ENCODE measurements around the gene SYMPK. TPM values are rescaled to one million over a fixed set of nuclear protein-coding genes. Genes with fewer than 3 reads are reported as not detected.
"Not testable (repeated sequence)": the region's sequence is repeated elsewhere in the genome, so short reads cannot be mapped to it uniquely, and the experiment has no call there.

SYMPK gene
- total and polyA plus RNA-seq, 10 donors = 56.3 to 148 (median 75.9) TPM

GRCh38 chr19:45897261-45897812 is 34.4 kb upstream of the SYMPK start:
- intact Hi-C loops (cut with DNase I; ENCODE audit: low total_unique reads) = no loop called here
- TF ChIP-seq POLR2AphosphoS5 (IDR thresholded peaks at IDR 0.05) (no peak), POLR2A (IDR thresholded peaks at IDR 0.05) (no peak)
- TF ChIP-seq, protein P1, sequence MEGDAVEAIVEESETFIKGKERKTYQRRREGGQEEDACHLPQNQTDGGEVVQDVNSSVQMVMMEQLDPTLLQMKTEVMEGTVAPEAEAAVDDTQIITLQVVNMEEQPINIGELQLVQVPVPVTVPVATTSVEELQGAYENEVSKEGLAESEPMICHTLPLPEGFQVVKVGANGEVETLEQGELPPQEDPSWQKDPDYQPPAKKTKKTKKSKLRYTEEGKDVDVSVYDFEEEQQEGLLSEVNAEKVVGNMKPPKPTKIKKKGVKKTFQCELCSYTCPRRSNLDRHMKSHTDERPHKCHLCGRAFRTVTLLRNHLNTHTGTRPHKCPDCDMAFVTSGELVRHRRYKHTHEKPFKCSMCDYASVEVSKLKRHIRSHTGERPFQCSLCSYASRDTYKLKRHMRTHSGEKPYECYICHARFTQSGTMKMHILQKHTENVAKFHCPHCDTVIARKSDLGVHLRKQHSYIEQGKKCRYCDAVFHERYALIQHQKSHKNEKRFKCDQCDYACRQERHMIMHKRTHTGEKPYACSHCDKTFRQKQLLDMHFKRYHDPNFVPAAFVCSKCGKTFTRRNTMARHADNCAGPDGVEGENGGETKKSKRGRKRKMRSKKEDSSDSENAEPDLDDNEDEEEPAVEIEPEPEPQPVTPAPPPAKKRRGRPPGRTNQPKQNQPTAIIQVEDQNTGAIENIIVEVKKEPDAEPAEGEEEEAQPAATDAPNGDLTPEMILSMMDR (IDR thresholded peaks at IDR 0.05 in 8 of 11, conservative IDR thresholded peaks at IDR 0.05 in 3 of 11) = no peak
- peaks cover 0 to 67% (median 33%) of the 10 kb centered on the region in 6 donors for H3K36me3 ChIP-seq
- H3K9me3 ChIP-seq = no peaks in the 10 kb centered on the region
- peak overlapping the region in 3 of 8 donors; percentile 13 to 56 (median 30) for H3K27ac ChIP-seq
- no peak for DNase-seq
- peaks cover 12 to 69% (median 30%) of the 10 kb centered on the region in 6 donors for H3K4me1 ChIP-seq
- WGBS, 5 donors = 75 to 84% (median 82%) methylated on average over 8 of the region's 8 CpGs
- H3K27me3 ChIP-seq (replicated peaks in 1 of 7) = no peaks in the 10 kb centered on the region
- no peak overlapping the region for H3K4me3 ChIP-seq

GRCh38 chr19:45895983-45896599 is 33.1 kb upstream of the SYMPK start:
- Histone ChIP-seq H3K36me3 (peaks cover 0 to 80% (median 33%) of the 10 kb centered on the region in 6 donors), H3K4me1 (peaks cover 8 to 57% (median 23%) of the 10 kb centered on the region in 6 donors), H3K27ac (peak overlapping the region in 1 of 8 donors; percentile 4)
- H3K27me3 ChIP-seq (replicated peaks in 1 of 7); intact Hi-C loops (cut with DNase I; ENCODE audit: low total_unique reads); DNase-seq; H3K9me3 ChIP-seq; H3K4me3 ChIP-seq: not testable (repeated sequence)
- WGBS, 5 donors = 88 to 97% (median 96%) methylated on average over 12 of the region's 12 CpGs

DNA sequence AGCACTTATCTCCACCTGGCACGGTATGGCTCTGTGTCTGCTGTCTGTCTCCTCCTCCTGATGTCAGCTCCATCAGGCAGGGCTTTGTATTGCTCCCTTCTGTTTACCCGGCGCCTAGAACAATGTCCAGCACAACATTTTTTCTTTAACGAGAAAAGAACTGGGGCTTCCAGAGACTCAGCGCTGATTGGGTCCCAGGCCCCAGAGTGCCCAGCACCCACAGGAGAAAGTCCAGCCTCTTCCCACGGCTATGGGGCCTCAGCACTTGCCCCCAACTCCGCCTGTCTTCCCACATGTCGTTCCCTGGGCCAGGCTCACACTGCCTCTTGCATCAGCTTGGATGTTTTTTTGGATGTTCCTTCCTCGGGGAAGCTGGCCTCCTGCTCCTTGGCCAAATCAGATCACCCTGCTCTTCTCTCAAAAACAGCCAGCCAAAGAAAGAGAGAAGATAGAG is 32.6 kb upstream of the SYMPK start:
- Histone ChIP-seq H3K4me3 (no peak overlapping the region), H3K27me3 (replicated peaks in 1 of 7) (no peaks in the 10 kb centered on the region), H3K36me3 (peaks cover 0 to 81% (median 34%) of the 10 kb centered on the region in 6 donors), H3K27ac (peak overlapping the region in 1 of 8 donors; percentile 4), H3K9me3 (no peaks in the 10 kb centered on the region), H3K4me1 (peaks cover 3 to 51% (median 17%) of the 10 kb centered on the region in 6 donors)
- intact Hi-C loops (cut with DNase I; ENCODE audit: low total_unique reads) = no loop called here
- no peak for DNase-seq
- TF ChIP-seq, protein P1 (IDR thresholded peaks at IDR 0.05 in 8 of 11, conservative IDR thresholded peaks at IDR 0.05 in 3 of 11) = no peak
- no peak for TF ChIP-seq POLR2A (IDR thresholded peaks at IDR 0.05)
- no peak for TF ChIP-seq POLR2AphosphoS5 (IDR thresholded peaks at IDR 0.05)
- WGBS, 5 donors = 91 to 94% (median 93%) methylated on average over 9 of the region's 9 CpGs

DNA sequence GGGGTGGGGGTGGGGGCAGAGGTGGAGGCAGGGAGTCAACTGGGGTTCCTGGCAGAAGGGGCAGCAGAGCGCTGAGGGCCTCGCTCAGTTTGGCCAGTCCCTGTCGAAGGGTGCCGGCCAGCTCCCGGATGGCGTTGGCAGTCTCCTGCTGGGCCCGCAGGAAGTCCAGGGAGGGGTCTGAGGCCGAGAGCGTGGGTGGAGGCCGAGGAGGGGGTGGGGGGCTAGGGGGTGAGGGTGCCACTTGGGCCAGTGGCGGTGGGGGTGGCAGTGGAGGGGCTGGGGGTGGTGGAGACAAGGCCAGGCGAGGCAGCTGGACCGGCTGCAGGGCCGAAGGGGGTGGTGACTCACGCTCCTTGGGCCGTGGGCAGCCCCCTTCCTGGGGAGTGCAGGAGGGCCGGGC is 27.9 kb upstream of the SYMPK start:
- Histone ChIP-seq H3K27me3 (replicated peaks in 1 of 7) (no peaks in the 10 kb centered on the region), H3K36me3 (peaks cover 0 to 48% (median 16%) of the 10 kb centered on the region in 6 donors), H3K4me3 (no peak overlapping the region), H3K4me1 (peaks cover 0 to 28% (median 11%) of the 10 kb centered on the region in 6 donors), H3K27ac (no peak overlapping the region), H3K9me3 (no peaks in the 10 kb centered on the region)
- intact Hi-C loops (cut with DNase I; ENCODE audit: low total_unique reads) = no loop called here
- 82 to 96% (median 91%) methylated on average over 10 to 17 of the region's 17 CpGs for WGBS, 5 donors
- TF ChIP-seq, protein P1 (IDR thresholded peaks at IDR 0.05 in 8 of 11, conservative IDR thresholded peaks at IDR 0.05 in 3 of 11) = no peak
- TF ChIP-seq POLR2AphosphoS5 (IDR thresholded peaks at IDR 0.05) (no peak), POLR2A (IDR thresholded peaks at IDR 0.05) (no peak)
- no peak for DNase-seq

Data from spleen (tissue), 11 donors.